Heart right ventricle (tissue), 16 donors: Measurements from ENCODE around the gene TMEM14B. TPM values are rescaled to one million over a fixed set of nuclear protein-coding genes. Genes with fewer than 3 reads are reported as not detected.

Source experiments
- ATAC-seq, 8 donors: fragments of 200-7000 bp; cut with Tn5 transposase; one replicate each; pipeline ENCODE4 v1.9.1; 2020; ENCODE audit warnings: mild to moderate bottlenecking in 8 of 8, moderate library complexity in 8 of 8, moderate number of reproducible peaks in 1 of 8
- DNase-seq, 2 donors: peaks; one replicate each; pipeline ENCODE4 v3.0.0-alpha.2; 2020
- H3K27ac ChIP-seq, 10 donors: fragments of 200-600 bp; sonication (generic) in 2 of 10; one replicate each; pipeline versions ENCODE4 v1.5.0 to v1.8.0; 2020 to 2022; ENCODE audit warnings: mild to moderate bottlenecking in 3 of 10
- H3K27me3 ChIP-seq, 7 donors: fragments of 200-600 bp; one replicate each; pipeline ENCODE4 v1.8.0; 2021 to 2022; ENCODE audit warnings: mild to moderate bottlenecking in 2 of 7
- H3K36me3 ChIP-seq, 9 donors: fragments of 200-600 bp; sonication (generic) in 1 of 9; one replicate each; pipeline versions ENCODE4 v1.5.0 to v1.8.0; 2020 to 2022; ENCODE audit warnings: mild to moderate bottlenecking in 2 of 9
- H3K4me1 ChIP-seq, 9 donors: fragments of 200-600 bp; sonication (generic) in 1 of 9; one replicate each; pipeline versions ENCODE4 v1.5.0 to v1.8.0; 2020 to 2022; ENCODE audit warnings: mild to moderate bottlenecking in 4 of 9
- H3K4me3 ChIP-seq, 10 donors: fragments of 200-600 bp; sonication (generic) in 2 of 10; one replicate each; pipeline versions ENCODE4 v1.5.0 to v1.8.0; 2020 to 2022; ENCODE audit warnings: mild to moderate bottlenecking in 7 of 10, moderate library complexity in 2 of 10
- H3K9me3 ChIP-seq, 11 donors: fragments of 200-600 bp in 10 of 11; sonication (generic) in 2 of 11; one replicate each; pipeline versions ENCODE4 v1.5.0 to v1.8.0; 2013 to 2022; ENCODE audit warnings: mild to moderate bottlenecking in 2 of 11, control low read depth in 1 of 11, moderate library complexity in 1 of 11
- WGBS, 2 donors: extraction: QIAGEN DNeasy Blood & Tissue Kit; methylation state at CpG; one replicate each; pipeline ENCODE4 v1.1.7; 2013; ENCODE audit warnings: inconsistent platforms in 1 of 2; 5-methylcytosine and 5-hydroxymethylcytosine counted together
- intact Hi-C, 10 donors: fragments of 100-400 bp; cut with DNase I; formaldehyde crosslinking; loops; one replicate each; pipeline versions ENCODE4 v1.11.1 to v1.14.2; 2022
- polyA plus RNA-seq, 2 donors: library from polyadenylated mRNA; stranded (reverse); fragments of 200-250 nt; gene quantifications; one replicate each; pipeline ENCODE4 v1.2.3, GENCODE V29; 2013
- total RNA-seq, 10 donors: library from RNA; stranded (reverse); fragmentation: NEBNext Ultra II Directional in 3 of 10; extraction: Animal tissue kit (Norgen Biotek cat#: 25700) in 3 of 10; gene quantifications; one replicate each; pipeline versions ENCODE4 v1.2.1 to v1.2.4, GENCODE V29; 2021 to 2023
- TF ChIP-seq, protein P1 (sequence below), 9 donors: fragments of 200-600 bp; sonication (generic) in 2 of 9; IDR thresholded peaks; one replicate each; pipeline versions ENCODE4 v1.5.0 to v1.8.0; 2021 to 2022; ENCODE audit warnings: antibody characterized with exemption in 9 of 9, mild to moderate bottlenecking in 5 of 9, moderate library complexity in 1 of 9
- donor health status: Arrhythmogenic right ventricular cardiomyopathy.
- donor health status: ischemic (EF 13 %, LVEDD 7.1; RV severe dilation, severe dysfunction).
- donor health status: healthy with polysubstance abuse.
- donor health status: DM: no; HTN: yes; CAD: no.
- donor health status: DM: no; HTN: no; CAD: no.
- donor health status: ischemic (EF 25% LVEDD 6.9; RV normal size, moderate dysfunction).
- donor health status: ischemic (EF 25% LVEDD 5.7; RV mildly dilated, moderate dysfunction).
- donor health status: healthy.
- donor health status: DM: yes; HTN: yes; CAD: no.
- donor health status: Ischemic cardiomyopathy.
- donor health status: ischemic (EF 35%, LVEDD 5.7; RV mildly dilated, moderate dysfunction).
- donor health status: nonischemic (EF 11% LVEDD 7.7; RV severe dilation, severe dysfunction).
- donor health status: DM: yes; HTN: yes; CAD: no.
- donor health status: PGD.
- donor health status: ischemic (EF 29% LVEDD 5.4; RV normal size, mild dysfunction).
- donor health status: nonischemic (EF 23%, LVEDD 6.1; RV moderate dilation, normal function).

Gene TMEM14B
- total and polyA plus RNA-seq, 12 donors: 64.5 to 116 (median 106) TPM

DNA sequence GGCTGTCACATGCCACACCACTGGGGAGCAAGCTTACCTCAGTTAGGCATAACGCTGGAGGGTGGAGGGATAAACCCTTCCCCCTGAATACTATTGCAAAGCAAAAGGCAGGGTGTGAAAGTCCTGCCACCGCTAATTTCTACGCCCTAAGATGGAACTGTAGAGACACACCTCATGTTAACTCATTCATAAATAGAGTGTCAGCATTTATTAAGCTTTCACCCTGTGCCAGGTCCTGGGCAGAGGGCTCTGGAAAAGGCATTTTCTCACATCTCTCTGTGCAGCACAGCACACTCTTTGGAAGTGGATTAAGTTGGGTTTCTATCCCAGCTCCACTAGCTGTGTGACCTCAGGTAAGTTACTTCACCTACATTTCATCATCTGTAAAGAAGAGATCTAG is 21.8 kb downstream of the TMEM14B start:
- ATAC-seq (no peak), DNase-seq (no peak)
- TF ChIP-seq, protein P1, sequence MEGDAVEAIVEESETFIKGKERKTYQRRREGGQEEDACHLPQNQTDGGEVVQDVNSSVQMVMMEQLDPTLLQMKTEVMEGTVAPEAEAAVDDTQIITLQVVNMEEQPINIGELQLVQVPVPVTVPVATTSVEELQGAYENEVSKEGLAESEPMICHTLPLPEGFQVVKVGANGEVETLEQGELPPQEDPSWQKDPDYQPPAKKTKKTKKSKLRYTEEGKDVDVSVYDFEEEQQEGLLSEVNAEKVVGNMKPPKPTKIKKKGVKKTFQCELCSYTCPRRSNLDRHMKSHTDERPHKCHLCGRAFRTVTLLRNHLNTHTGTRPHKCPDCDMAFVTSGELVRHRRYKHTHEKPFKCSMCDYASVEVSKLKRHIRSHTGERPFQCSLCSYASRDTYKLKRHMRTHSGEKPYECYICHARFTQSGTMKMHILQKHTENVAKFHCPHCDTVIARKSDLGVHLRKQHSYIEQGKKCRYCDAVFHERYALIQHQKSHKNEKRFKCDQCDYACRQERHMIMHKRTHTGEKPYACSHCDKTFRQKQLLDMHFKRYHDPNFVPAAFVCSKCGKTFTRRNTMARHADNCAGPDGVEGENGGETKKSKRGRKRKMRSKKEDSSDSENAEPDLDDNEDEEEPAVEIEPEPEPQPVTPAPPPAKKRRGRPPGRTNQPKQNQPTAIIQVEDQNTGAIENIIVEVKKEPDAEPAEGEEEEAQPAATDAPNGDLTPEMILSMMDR (IDR thresholded peaks at IDR 0.05): no peak
- no peak overlapping the region for H3K27ac ChIP-seq
- H3K9me3 ChIP-seq: no peaks in the 10 kb centered on the region
- no peaks in the 10 kb centered on the region for H3K27me3 ChIP-seq
- H3K36me3 ChIP-seq: peaks cover 0 to 51% (median 9%) of the 10 kb centered on the region in 9 donors
- 86 to 91% methylated on average over 3 of the region's 3 CpGs for WGBS, 2 donors
- intact Hi-C loops: no loop called here
- no peaks in the 10 kb centered on the region for H3K4me1 ChIP-seq
- H3K4me3 ChIP-seq: no peak overlapping the region

DNA sequence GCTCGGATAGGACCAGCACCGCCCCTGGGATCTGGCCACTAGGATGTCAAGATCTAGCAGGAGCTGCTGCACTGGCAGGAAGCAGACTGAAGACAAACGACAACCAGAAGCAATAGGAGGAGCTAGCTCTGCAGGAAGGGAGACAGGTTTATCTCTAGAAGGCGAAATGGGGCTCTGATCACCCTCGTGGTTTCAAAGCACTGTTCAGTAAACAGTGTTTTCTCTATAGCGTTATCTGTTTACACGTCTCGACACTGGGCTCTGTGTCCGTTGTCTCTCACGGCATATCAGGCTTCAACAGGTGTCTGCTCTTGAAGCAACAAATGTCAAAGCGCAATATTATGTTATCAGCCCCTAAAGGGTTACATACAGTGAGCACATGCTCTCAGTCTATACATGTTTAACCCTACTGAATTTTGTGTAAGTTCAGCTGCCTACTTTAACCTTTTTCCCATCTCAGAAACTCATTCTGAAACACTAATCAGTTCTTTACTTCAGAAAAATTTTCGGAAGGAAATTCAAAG is 23.8 kb downstream of the TMEM14B start:
- TF ChIP-seq, protein P1 (IDR thresholded peaks at IDR 0.05): no peak
- intact Hi-C loops: no loop called here
- H3K4me1 ChIP-seq: no peaks in the 10 kb centered on the region
- no peak overlapping the region for H3K27ac ChIP-seq
- peaks cover 0 to 71% (median 9%) of the 10 kb centered on the region in 9 donors for H3K36me3 ChIP-seq
- no peak for ATAC-seq
- WGBS, 2 donors: 56 to 59% methylated on average over 12 of the region's 12 CpGs
- H3K9me3 ChIP-seq: no peaks in the 10 kb centered on the region
- no peak for DNase-seq
- H3K4me3 ChIP-seq: no peak overlapping the region
- no peaks in the 10 kb centered on the region for H3K27me3 ChIP-seq

DNA sequence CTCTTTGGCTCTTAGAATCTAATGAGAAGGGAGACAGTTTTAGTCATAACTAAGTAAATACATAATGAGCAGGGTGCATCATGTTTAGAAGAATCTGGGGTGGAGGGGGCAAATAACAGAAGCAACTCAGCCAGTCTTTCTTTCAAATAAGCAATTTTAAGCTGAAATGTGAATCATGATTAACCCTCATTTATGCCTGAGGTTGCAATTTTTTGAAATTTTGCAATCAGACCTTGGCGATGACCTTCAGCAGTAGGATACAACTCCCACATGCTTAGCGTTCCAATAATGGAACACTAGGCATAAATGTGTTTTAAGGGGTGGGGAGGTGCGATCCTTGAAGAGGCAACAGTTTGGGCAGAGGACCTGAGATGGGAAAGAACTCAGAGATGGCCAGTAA is 30.6 kb downstream of the TMEM14B start:
- ATAC-seq (no peak), DNase-seq (no peak)
- H3K9me3 ChIP-seq: no peaks in the 10 kb centered on the region
- H3K4me3 ChIP-seq: no peak overlapping the region
- H3K27me3 ChIP-seq: no peaks in the 10 kb centered on the region
- intact Hi-C loops: no loop called here
- no peaks in the 10 kb centered on the region for H3K4me1 ChIP-seq
- H3K27ac ChIP-seq: no peak overlapping the region
- 93 to 97% methylated on average over 3 of the region's 3 CpGs for WGBS, 2 donors
- peaks cover 0 to 69% (median 6%) of the 10 kb centered on the region in 9 donors for H3K36me3 ChIP-seq
- TF ChIP-seq, protein P1 (IDR thresholded peaks at IDR 0.05): no peak

DNA sequence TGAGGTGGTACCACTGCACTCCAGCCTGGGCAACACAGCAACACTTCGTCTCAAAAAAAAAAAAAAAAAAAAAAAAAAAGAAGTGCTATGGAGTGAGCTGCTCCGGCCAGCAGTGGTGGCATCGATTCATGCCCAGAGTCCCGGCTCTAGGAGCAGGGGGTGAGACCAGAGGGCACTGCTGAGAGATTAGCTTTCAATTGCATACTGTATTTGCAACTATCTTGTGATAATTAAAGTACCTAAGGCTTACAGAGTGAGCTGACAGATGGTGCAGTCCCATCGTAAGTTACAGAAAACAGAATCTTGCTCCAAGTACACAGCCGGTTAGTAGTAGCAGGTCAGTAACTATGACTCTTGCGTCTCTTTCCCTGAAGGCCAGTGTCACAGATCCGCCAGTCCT is 31.5 kb downstream of the TMEM14B start:
- Histone ChIP-seq H3K27ac (no peak overlapping the region), H3K27me3 (no peaks in the 10 kb centered on the region), H3K4me3 (no peak overlapping the region), H3K9me3 (no peaks in the 10 kb centered on the region), H3K36me3 (peaks cover 0 to 63% (median 6%) of the 10 kb centered on the region in 9 donors), H3K4me1 (no peaks in the 10 kb centered on the region)
- ATAC-seq (no peak), DNase-seq (no peak)
- TF ChIP-seq, protein P1 (IDR thresholded peaks at IDR 0.05): no peak
- WGBS, 2 donors: 91 to 94% methylated on average over 7 to 8 of the region's 8 CpGs
- intact Hi-C loops: no loop called here
